Mesodermal cell (in vitro differentiated cells): Measurements from ENCODE around the gene ZNF791.

Source experiments
- H3K27ac ChIP-seq: 2 replicates; pipeline ENCODE4 v1.7.0; 2013; ENCODE audit warnings: mild to moderate bottlenecking, low read depth, low read length, moderate library complexity; ENCODE audit not compliant: severe bottlenecking
- H3K36me3 ChIP-seq: 2 replicates; pipeline ENCODE4 v1.7.1; 2013; ENCODE audit warnings: mild to moderate bottlenecking, low read length, moderate library complexity; ENCODE audit not compliant: control insufficient read depth, insufficient read depth
- H3K4me1 ChIP-seq: one replicate; pipeline ENCODE4 v1.7.1; 2013; ENCODE audit warnings: mild to moderate bottlenecking, low read length; ENCODE audit not compliant: insufficient read depth, control insufficient read depth, poor library complexity, severe bottlenecking
- H3K4me3 ChIP-seq: 2 replicates; pipeline ENCODE4 v1.7.0; 2013; ENCODE audit warnings: low read length, control low read depth, mild to moderate bottlenecking; ENCODE audit not compliant: insufficient read depth, poor library complexity, severe bottlenecking; ENCODE audit errors: extremely low read depth
- H3K9me3 ChIP-seq: 2 replicates; pipeline ENCODE4 v1.7.1; 2013; ENCODE audit warnings: mild to moderate bottlenecking, low read length, moderate library complexity; ENCODE audit not compliant: control insufficient read depth
- WGBS, 2 experiments: methylation state at CpG; one replicate each; pipeline ENCODE4 v1.1.5; 2013; ENCODE audit warnings: missing lambda C conversion rate in 2 of 2; ENCODE audit not compliant: insufficient coverage in 2 of 2; 5-methylcytosine and 5-hydroxymethylcytosine counted together

Gene ZNF791

GRCh38 chr19:12667731-12668302, 57.1 kb downstream of the ZNF791 start:
- Histone ChIP-seq H3K4me1 (peaks cover 14% of the 10 kb centered on the region), H3K36me3 (peaks cover 30% of the 10 kb centered on the region), H3K9me3 (no peaks in the 10 kb centered on the region), H3K27ac (no peak overlapping the region), H3K4me3 (peak overlapping the region; percentile 89)
- WGBS, 2 experiments: 93 to 100% methylated on average over 1 to 3 of the region's 4 CpGs

GRCh38 chr19:12668346-12668745, 57.6 kb downstream of the ZNF791 start:
- peaks cover 28% of the 10 kb centered on the region for H3K36me3 ChIP-seq
- H3K9me3 ChIP-seq: no peaks in the 10 kb centered on the region
- peaks cover 14% of the 10 kb centered on the region for H3K4me1 ChIP-seq
- no peak overlapping the region for H3K27ac ChIP-seq
- 87 to 95% methylated on average over 7 to 8 of the region's 8 CpGs for WGBS, 2 experiments
- peak overlapping the region; percentile 89 for H3K4me3 ChIP-seq

- Histone ChIP-seq H3K4me1 (peaks cover 14% of the 10 kb centered on the region), H3K27ac (peak overlapping the region; percentile 93), H3K9me3 (no peaks in the 10 kb centered on the region), H3K4me3 (peak overlapping the region; percentile 89), H3K36me3 (peaks cover 27% of the 10 kb centered on the region)
- WGBS, 2 experiments: 0 to 1% methylated on average over 4 to 24 of the region's 24 CpGs
These were observed 58.2 kb downstream of the ZNF791 start for GRCh38 chr19:12668932-12669269.

- Histone ChIP-seq H3K36me3 (peaks cover 29% of the 10 kb centered on the region), H3K4me3 (peak overlapping the region; percentile 89), H3K9me3 (no peaks in the 10 kb centered on the region), H3K4me1 (peaks cover 14% of the 10 kb centered on the region), H3K27ac (peak overlapping the region; percentile 93)
- WGBS, 2 experiments: 1% methylated on average over 60 to 61 of the region's 64 CpGs
These were observed 58.8 kb downstream of the ZNF791 start for GRCh38 chr19:12669270-12670158.

- Histone ChIP-seq H3K9me3 (no peaks in the 10 kb centered on the region), H3K36me3 (peaks cover 28% of the 10 kb centered on the region), H3K4me3 (peak overlapping the region; percentile 89), H3K27ac (peak overlapping the region; percentile 93), H3K4me1 (peaks cover 14% of the 10 kb centered on the region)
- WGBS, 2 experiments: 60 to 61% methylated on average over 22 to 23 of the region's 26 CpGs
These were observed 59.6 kb downstream of the ZNF791 start for GRCh38 chr19:12670159-12670928.

- 90 to 100% methylated on average over 1 to 3 of the region's 10 CpGs for WGBS, 2 experiments
- H3K36me3 ChIP-seq: peaks cover 48% of the 10 kb centered on the region
These were observed 62.0 kb downstream of the ZNF791 start for GRCh38 chr19:12672744-12673143.

GRCh38 chr19:12675399-12675798, 64.7 kb downstream of the ZNF791 start:
- Histone ChIP-seq H3K4me1 (peaks cover 5% of the 10 kb centered on the region), H3K4me3 (no peak overlapping the region), H3K36me3 (peaks cover 63% of the 10 kb centered on the region), H3K9me3 (no peaks in the 10 kb centered on the region), H3K27ac (no peak overlapping the region)
- 96 to 100% methylated on average over 7 to 9 of the region's 10 CpGs for WGBS, 2 experiments

More at GRCh38 chr19:12672744-12673143, 62.0 kb downstream of the ZNF791 start:
- H3K9me3 ChIP-seq: no peaks in the 10 kb centered on the region
- H3K4me3 ChIP-seq: no peak overlapping the region
- H3K4me1 ChIP-seq: peaks cover 14% of the 10 kb centered on the region
- H3K27ac ChIP-seq: no peak overlapping the region

- no peaks in the 10 kb centered on the region for H3K9me3 ChIP-seq
These were observed 65.2 kb downstream of the ZNF791 start for GRCh38 chr19:12675940-12676339.

GRCh38 chr19:12676384-12676792, 65.7 kb downstream of the ZNF791 start:
- 34 to 40% methylated on average over 4 of the region's 4 CpGs for WGBS, 2 experiments
- Histone ChIP-seq H3K27ac (no peak overlapping the region), H3K36me3 (peaks cover 63% of the 10 kb centered on the region)

More at GRCh38 chr19:12675940-12676339, 65.2 kb downstream of the ZNF791 start:
- no peak overlapping the region for H3K27ac ChIP-seq
- H3K4me1 ChIP-seq: no peaks in the 10 kb centered on the region
- WGBS, 2 experiments: 96% methylated on average over 13 to 15 of the region's 15 CpGs
- no peak overlapping the region for H3K4me3 ChIP-seq
- peaks cover 63% of the 10 kb centered on the region for H3K36me3 ChIP-seq

GRCh38 chr19:12676928-12677327, 66.2 kb downstream of the ZNF791 start:
- Histone ChIP-seq H3K4me3 (no peak overlapping the region), H3K27ac (no peak overlapping the region), H3K4me1 (no peaks in the 10 kb centered on the region), H3K9me3 (no peaks in the 10 kb centered on the region), H3K36me3 (peaks cover 63% of the 10 kb centered on the region)
- WGBS, 2 experiments: 87 to 94% methylated on average over 9 to 10 of the region's 12 CpGs

More at GRCh38 chr19:12676384-12676792, 65.7 kb downstream of the ZNF791 start:
- H3K4me1 ChIP-seq: no peaks in the 10 kb centered on the region
- H3K4me3 ChIP-seq: no peak overlapping the region
- H3K9me3 ChIP-seq: no peaks in the 10 kb centered on the region
